ENCODE data around the gene ZMIZ1. TPM values are rescaled to one million over a fixed set of nuclear protein-coding genes. Genes with fewer than 3 reads are reported as not detected.
"Not testable (repeated sequence)": the region's sequence is repeated elsewhere in the genome, so short reads cannot be mapped to it uniquely, and the experiment has no call there.

Gene ZMIZ1
- polyA plus RNA-seq, 5 donors: 53.2 to 82.1 (median 76.1) TPM

- DNase-seq: no peak
Measured at GRCh38 chr10:79275431-79275851, 206.7 kb downstream of the ZMIZ1 start.

GRCh38 chr10:79277579-79278269 lies 209.0 kb downstream of the ZMIZ1 start:
- no peak for DNase-seq

GRCh38 chr10:79279047-79279446 lies 210.3 kb downstream of the ZMIZ1 start:
- DNase-seq: not testable (repeated sequence)

- no peak for DNase-seq
Measured at GRCh38 chr10:79280956-79281355, 212.2 kb downstream of the ZMIZ1 start.

- no peak for DNase-seq
Measured at GRCh38 chr10:79282388-79282787, 213.6 kb downstream of the ZMIZ1 start.

GRCh38 chr10:79283616-79284015 lies 214.8 kb downstream of the ZMIZ1 start:
- no peak for DNase-seq

GRCh38 chr10:79284158-79284871 lies 215.5 kb downstream of the ZMIZ1 start:
- DNase-seq: no peak

GRCh38 chr10:79285315-79286197 lies 216.8 kb downstream of the ZMIZ1 start:
- DNase-seq: no peak

GRCh38 chr10:79286318-79286951 lies 217.7 kb downstream of the ZMIZ1 start:
- no peak for DNase-seq

- no peak for DNase-seq
Measured at GRCh38 chr10:79287973-79288723, 219.4 kb downstream of the ZMIZ1 start.

GRCh38 chr10:79289801-79290200 lies 221.0 kb downstream of the ZMIZ1 start:
- DNase-seq: no peak

- no peak for DNase-seq
Measured at GRCh38 chr10:79292026-79292766, 223.4 kb downstream of the ZMIZ1 start.

GRCh38 chr10:79292891-79293746 lies 224.4 kb downstream of the ZMIZ1 start:
- no peak for DNase-seq

- DNase-seq: no peak
Measured at GRCh38 chr10:79293841-79294581, 225.2 kb downstream of the ZMIZ1 start.

GRCh38 chr10:79295563-79295962 lies 226.8 kb downstream of the ZMIZ1 start:
- DNase-seq: no peak

- no peak for DNase-seq
Measured at GRCh38 chr10:79296431-79296830, 227.7 kb downstream of the ZMIZ1 start.

- no peak for DNase-seq
Measured at GRCh38 chr10:79298403-79299244, 229.9 kb downstream of the ZMIZ1 start.

All from right lung (tissue), 5 donors.